Measurements from ENCODE around the gene CTDNEP1.
A peak's percentile ranks its signal among the peaks of the same experiment; 100 is the strongest.

CTDNEP1 gene

GRCh38 chr17:7234083-7234951, 17.2 kb downstream of the CTDNEP1 start, which contains the start of gene DVL2:
DVL2 (minus strand) TSS chr17:7234517; CDS start chr17:7234262, 255 bp downstream.
- TF ChIP-seq, protein P1, sequence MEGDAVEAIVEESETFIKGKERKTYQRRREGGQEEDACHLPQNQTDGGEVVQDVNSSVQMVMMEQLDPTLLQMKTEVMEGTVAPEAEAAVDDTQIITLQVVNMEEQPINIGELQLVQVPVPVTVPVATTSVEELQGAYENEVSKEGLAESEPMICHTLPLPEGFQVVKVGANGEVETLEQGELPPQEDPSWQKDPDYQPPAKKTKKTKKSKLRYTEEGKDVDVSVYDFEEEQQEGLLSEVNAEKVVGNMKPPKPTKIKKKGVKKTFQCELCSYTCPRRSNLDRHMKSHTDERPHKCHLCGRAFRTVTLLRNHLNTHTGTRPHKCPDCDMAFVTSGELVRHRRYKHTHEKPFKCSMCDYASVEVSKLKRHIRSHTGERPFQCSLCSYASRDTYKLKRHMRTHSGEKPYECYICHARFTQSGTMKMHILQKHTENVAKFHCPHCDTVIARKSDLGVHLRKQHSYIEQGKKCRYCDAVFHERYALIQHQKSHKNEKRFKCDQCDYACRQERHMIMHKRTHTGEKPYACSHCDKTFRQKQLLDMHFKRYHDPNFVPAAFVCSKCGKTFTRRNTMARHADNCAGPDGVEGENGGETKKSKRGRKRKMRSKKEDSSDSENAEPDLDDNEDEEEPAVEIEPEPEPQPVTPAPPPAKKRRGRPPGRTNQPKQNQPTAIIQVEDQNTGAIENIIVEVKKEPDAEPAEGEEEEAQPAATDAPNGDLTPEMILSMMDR (IDR thresholded peaks at IDR 0.05; ENCODE audit: extremely low read depth, missing control alignments), result no peak
- DNase-seq (ENCODE audit: low spot score), result peak; percentile 98

DNA sequence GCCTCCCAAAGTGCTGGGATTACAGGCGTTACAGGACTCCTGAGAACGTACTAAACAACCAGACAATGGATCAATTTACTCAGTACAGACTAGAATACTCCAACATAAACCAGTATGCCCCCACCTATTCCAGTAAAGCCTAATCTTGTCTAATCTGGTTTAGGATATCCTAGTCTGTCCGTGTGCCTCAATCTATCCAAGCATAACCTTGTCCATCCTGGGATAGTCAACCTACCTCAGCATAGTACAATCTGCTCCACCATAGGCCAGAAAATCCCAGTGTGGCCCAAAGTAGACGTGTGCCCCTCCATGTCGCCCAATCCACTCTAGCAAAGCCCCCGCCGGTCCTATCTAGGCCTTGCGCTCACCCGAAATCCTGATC, 17.8 kb downstream of the CTDNEP1 start:
- TF ChIP-seq, protein P1 (IDR thresholded peaks at IDR 0.05; ENCODE audit: extremely low read depth, missing control alignments), result no peak
- no peak for DNase-seq (ENCODE audit: low spot score)

DNA sequence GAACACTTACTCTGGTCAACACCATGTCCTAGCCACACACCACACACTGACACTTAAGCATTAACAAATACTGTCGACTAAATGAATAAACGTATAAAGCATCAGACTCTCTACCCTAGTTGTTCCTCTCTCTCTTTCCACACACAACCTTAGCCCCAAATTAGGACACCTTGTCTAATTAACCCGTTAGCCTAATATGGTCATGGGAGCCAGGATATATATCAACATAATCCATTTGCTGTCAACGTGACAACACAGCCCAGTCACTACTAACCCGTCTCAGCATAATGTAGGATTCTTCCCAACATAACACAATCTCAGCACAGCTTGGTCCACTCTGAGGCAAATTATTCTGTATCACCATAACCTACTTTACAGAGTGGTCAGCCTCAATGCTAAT, 19.4 kb downstream of the CTDNEP1 start:
- DNase-seq (ENCODE audit: low spot score), result no peak

DNA sequence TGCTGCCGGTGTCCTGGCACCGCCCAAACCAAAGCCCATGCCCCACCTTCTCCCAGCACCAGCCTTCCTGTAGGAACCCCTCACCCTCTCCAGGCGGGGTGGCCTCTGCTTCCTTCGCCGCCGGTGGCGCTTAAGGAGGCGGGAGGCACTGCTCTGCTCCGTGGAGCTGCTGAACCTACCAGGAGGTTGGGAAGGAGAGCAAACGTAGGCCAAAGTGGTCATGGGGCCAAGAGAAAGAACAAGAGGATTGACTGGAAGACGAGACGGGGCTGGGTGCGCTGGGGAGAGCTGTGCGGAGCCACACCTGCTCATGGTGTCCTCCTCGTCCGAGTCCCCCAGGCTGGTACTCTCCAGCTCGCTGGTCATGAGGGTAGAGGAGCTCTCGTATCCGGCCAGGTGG, 22.0 kb downstream of the CTDNEP1 start:
- TF ChIP-seq, protein P1 (IDR thresholded peaks at IDR 0.05; ENCODE audit: extremely low read depth, missing control alignments), result no peak
- DNase-seq (ENCODE audit: low spot score), result no peak

More for the DNA sequence above, 19.4 kb downstream of the CTDNEP1 start:
- TF ChIP-seq, protein P1 (IDR thresholded peaks at IDR 0.05; ENCODE audit: extremely low read depth, missing control alignments), result no peak

DNA sequence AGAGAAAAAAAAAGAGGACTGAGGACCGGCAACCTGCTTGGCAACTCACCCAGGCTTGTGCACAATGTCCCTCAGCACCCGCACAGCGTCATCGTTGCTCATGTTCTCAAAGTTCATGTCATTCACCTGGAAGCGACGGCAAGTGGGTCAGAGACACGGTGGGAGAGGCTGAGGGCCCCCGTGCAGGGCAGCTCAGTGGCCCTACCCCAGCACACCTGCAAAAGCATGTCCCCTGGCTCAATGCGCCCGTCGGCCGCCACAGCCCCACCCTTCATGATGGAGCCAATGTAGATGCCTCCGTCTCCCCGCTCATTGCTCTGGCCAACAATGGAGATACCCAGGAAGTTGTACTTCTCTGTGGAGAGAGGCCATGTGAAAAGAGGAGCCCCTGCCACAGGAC, 22.6 kb downstream of the CTDNEP1 start:
- TF ChIP-seq, protein P1 (IDR thresholded peaks at IDR 0.05; ENCODE audit: extremely low read depth, missing control alignments), result no peak

DNA sequence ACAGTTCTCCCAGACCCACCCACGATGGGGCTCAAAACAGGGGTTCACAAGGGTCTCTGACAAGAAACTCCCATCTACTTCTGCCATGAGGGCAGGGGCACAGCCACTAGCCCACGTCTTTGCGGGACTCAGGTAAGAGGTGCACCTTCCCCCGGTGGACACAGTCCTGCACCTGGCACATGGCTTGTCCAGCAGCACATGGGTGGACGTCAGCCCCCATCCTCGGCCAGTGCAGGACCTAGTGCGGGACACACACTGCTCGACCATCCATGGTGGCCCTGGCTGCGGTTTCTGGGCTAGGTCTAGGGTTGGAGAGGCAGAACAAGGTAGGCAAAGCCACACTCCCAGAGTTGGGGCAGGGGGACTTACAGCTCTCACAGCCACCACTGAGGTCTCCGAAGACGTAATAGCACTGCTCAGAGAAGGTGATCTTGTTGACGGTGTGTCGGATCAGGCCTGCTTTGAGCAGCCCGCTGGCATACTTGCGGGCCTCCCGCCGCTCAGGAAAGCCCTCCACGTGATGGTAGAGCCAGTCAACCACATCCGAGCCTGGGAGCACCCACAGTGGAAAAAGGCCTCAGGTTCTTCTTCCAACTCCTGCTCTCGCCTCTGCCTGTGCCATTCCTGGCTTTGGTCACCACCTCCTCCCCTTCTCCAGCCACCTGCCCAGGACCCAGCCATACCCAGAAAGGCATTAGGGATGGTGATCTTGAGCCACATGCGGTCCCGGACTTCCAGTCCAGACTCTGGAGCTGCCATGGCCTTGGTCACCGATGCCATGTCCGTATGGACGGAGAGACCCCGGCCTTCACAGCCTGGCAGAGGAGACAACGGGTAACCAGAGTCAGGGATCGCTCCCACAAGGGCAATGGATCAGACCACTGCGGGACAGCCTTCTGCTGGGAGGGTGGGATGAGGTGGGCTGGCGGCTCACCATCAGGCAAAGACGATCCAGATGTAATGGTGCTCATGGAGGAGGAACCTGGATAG, 24.5 kb downstream of the CTDNEP1 start:
- no peak for DNase-seq (ENCODE audit: low spot score)
- TF ChIP-seq, protein P1 (IDR thresholded peaks at IDR 0.05; ENCODE audit: extremely low read depth, missing control alignments), result no peak

More for the DNA sequence above, 22.6 kb downstream of the CTDNEP1 start:
- DNase-seq (ENCODE audit: low spot score), result no peak
